HEK293T (cell line): Measurements from ENCODE around the gene COL26A1.

Experiments
- ARNT ChIP-seq: fragments of 450-650 bp; IDR thresholded peaks from 2 replicates; pipeline ENCODE4 v1.6.1; 2017; ENCODE audit warnings: mild to moderate bottlenecking
- BHLHE40 ChIP-seq: fragments of 450-650 bp; IDR thresholded peaks from 2 replicates; pipeline ENCODE4 v1.6.1; 2016; ENCODE audit warnings: mild to moderate bottlenecking, moderate library complexity, borderline replicate concordance
- CTBP1 ChIP-seq: fragments of 450-650 bp; IDR thresholded peaks from 2 replicates; pipeline ENCODE4 v1.6.1; 2016; ENCODE audit warnings: borderline replicate concordance
- ELF4 ChIP-seq: fragments of 450-650 bp; IDR thresholded peaks from 2 replicates; pipeline ENCODE4 v1.6.1; 2017; ENCODE audit warnings: antibody characterized with exemption
- FOXA1 ChIP-seq: fragments of 450-650 bp; IDR thresholded peaks from 2 replicates; pipeline ENCODE4 v1.6.1; 2016; ENCODE audit warnings: mild to moderate bottlenecking
- FOXM1 ChIP-seq: fragments of 450-650 bp; IDR thresholded peaks from 2 replicates; pipeline ENCODE4 v1.6.1; 2017; ENCODE audit warnings: mild to moderate bottlenecking, borderline replicate concordance
- HDGF ChIP-seq: fragments of 450-650 bp; IDR thresholded peaks from 2 replicates; pipeline ENCODE4 v1.6.1; 2017; ENCODE audit warnings: antibody characterized with exemption, borderline replicate concordance
- LEF1 ChIP-seq: fragments of 450-650 bp; IDR thresholded peaks from 2 replicates; pipeline ENCODE4 v1.6.1; 2017; ENCODE audit warnings: mild to moderate bottlenecking, borderline replicate concordance
- SP1 ChIP-seq: fragments of 450-650 bp; IDR thresholded peaks from 2 replicates; pipeline ENCODE4 v1.6.1; 2017
- SUZ12 ChIP-seq: fragments of 450-650 bp; IDR thresholded peaks from 2 replicates; pipeline ENCODE4 v1.6.1; 2016; ENCODE audit warnings: mild to moderate bottlenecking
- TARDBP ChIP-seq: fragments of 450-650 bp; IDR thresholded peaks from 2 replicates; pipeline ENCODE4 v1.6.1; 2016
- ZNF384 ChIP-seq: fragments of 450-650 bp; IDR thresholded peaks from 2 replicates; pipeline ENCODE4 v1.6.1; 2016
- TF ChIP-seq, protein P1 (sequence below): fragments of 450-650 bp; IDR thresholded peaks from 2 replicates; pipeline ENCODE4 v1.6.1; 2016

- TF ChIP-seq FOXM1 (no peak), TARDBP (no peak), SUZ12 (no peak), BHLHE40 (no peak), ELF4 (no peak), ZNF384 (no peak), LEF1 (no peak), FOXA1 (no peak), ARNT (no peak), SP1 (no peak), CTBP1 (no peak), HDGF (no peak)
- TF ChIP-seq, protein P1, sequence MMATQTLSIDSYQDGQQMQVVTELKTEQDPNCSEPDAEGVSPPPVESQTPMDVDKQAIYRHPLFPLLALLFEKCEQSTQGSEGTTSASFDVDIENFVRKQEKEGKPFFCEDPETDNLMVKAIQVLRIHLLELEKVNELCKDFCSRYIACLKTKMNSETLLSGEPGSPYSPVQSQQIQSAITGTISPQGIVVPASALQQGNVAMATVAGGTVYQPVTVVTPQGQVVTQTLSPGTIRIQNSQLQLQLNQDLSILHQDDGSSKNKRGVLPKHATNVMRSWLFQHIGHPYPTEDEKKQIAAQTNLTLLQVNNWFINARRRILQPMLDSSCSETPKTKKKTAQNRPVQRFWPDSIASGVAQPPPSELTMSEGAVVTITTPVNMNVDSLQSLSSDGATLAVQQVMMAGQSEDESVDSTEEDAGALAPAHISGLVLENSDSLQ = no peak
Observed at GRCh38 chr7:101519324-101520023, 156.8 kb downstream of the COL26A1 start.
